ENCODE measurements around the gene OPN4.

- TF ChIP-seq CTCF (IDR thresholded peaks at IDR 0.05), result no peak
- no peak for TF ChIP-seq POLR2A (IDR thresholded peaks at IDR 0.05)
These were observed 19.7 kb downstream of the OPN4 start for GRCh38 chr10:86673827-86674581.

All from ovary (tissue), 3 donors.